GM12874 (cell line): ENCODE results near the gene ZNF827.

ENCODE experiments used
- TF ChIP-seq, protein P1 (sequence below): IDR thresholded peaks from 2 replicates; pipeline ENCODE4 v1.5.1; 2011; ENCODE audit warnings: low read depth, mild to moderate bottlenecking, control low read depth, low read length, moderate library complexity; ENCODE audit not compliant: insufficient read depth

ZNF827 gene, protein sequence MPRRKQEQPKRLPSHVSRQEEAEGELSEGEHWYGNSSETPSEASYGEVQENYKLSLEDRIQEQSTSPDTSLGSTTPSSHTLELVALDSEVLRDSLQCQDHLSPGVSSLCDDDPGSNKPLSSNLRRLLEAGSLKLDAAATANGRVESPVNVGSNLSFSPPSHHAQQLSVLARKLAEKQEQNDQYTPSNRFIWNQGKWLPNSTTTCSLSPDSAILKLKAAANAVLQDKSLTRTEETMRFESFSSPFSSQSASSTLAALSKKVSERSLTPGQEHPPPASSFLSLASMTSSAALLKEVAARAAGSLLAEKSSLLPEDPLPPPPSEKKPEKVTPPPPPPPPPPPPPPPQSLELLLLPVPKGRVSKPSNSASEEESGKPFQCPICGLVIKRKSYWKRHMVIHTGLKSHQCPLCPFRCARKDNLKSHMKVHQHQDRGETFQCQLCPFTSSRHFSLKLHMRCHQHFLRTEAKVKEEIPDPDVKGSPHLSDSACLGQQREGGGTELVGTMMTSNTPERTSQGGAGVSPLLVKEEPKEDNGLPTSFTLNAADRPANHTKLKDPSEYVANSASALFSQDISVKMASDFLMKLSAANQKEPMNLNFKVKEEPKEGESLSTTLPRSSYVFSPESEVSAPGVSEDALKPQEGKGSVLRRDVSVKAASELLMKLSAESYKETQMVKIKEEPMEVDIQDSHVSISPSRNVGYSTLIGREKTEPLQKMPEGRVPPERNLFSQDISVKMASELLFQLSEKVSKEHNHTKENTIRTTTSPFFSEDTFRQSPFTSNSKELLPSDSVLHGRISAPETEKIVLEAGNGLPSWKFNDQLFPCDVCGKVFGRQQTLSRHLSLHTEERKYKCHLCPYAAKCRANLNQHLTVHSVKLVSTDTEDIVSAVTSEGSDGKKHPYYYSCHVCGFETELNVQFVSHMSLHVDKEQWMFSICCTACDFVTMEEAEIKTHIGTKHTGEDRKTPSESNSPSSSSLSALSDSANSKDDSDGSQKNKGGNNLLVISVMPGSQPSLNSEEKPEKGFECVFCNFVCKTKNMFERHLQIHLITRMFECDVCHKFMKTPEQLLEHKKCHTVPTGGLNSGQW

DNA sequence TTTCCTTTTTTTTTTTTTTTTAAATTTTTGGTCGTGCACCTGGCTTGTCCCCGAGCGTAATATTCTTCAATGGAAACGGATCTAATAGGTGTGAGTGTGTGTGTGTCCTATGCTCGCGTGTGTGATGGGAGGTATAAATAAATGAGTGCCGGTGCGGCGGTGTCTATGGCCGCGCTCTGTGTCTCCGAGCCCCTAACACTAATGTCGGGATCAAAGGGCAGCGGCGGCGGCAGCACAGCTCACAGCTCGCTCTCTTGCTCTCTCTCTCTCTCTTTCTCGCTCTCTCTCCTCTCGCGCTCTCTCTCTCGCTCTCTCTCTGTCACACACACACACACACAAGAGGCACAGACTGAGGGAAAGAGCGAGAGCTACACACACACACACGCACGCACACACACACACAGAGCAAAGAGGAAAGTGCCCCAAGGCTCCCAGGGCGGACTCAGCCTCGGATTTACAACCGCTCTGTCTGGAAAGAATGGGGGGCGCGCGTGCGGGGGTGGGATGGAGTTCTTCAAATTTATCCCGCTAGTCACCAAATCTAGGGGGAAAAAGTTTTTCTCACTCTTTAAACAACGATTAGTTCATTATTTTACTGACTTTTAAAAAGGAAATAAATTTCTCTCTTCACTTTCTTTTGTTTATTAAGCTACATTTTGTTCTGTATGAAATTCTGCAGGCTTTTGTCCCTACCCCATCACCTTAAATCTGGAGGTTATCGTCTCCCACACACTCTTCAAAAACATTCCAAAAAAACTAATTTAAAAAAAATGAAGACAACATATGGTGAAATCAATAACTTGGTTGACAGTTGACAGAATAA is at the start of gene ZNF827:
ZNF827 (minus strand) TSS at position 206 of the 823 bp plus-strand sequence. CDS start 416 bp downstream, outside the sequence.
- TF ChIP-seq, protein P1, sequence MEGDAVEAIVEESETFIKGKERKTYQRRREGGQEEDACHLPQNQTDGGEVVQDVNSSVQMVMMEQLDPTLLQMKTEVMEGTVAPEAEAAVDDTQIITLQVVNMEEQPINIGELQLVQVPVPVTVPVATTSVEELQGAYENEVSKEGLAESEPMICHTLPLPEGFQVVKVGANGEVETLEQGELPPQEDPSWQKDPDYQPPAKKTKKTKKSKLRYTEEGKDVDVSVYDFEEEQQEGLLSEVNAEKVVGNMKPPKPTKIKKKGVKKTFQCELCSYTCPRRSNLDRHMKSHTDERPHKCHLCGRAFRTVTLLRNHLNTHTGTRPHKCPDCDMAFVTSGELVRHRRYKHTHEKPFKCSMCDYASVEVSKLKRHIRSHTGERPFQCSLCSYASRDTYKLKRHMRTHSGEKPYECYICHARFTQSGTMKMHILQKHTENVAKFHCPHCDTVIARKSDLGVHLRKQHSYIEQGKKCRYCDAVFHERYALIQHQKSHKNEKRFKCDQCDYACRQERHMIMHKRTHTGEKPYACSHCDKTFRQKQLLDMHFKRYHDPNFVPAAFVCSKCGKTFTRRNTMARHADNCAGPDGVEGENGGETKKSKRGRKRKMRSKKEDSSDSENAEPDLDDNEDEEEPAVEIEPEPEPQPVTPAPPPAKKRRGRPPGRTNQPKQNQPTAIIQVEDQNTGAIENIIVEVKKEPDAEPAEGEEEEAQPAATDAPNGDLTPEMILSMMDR: no peak

DNA sequence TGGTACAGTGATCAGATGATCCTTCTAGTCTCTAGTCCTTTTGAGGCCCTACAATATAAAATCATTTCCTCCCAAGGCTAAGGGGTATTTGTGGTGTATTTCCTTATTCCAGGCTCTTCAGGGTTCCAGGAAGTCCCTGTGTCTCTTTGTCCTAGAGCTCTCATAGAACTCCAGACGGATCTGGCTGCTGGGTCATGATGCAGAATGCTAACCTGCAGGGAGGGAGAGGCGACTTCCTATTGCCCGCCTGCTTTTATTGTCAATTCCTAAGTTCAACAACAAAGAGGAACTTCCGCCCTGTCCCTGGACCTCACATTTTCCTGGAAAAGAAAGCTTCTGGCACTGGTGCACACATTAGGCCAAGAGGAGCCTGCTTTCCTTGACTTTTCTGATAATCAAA is 45.9 kb upstream of the ZNF827 start:
- TF ChIP-seq, protein P1: no peak

DNA sequence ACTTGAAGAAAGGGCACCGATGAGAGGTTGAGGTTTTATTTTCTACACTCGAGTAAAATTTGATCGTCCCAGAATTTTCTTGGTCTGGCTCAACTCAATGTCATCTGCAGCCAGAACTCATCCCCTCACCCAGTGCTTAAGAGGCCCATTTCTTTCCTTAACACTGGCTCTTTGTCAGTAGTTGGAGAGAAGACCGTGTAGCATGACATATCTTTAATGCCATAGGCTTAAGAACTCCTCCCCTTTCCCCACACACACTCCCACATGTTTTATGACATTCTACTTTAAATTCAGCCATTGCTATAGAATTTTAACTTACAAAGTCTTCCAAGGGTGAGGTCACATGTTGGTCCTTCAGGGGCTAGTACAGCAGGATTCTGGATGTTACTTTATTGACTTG is 44.2 kb upstream of the ZNF827 start:
- TF ChIP-seq, protein P1: no peak

DNA sequence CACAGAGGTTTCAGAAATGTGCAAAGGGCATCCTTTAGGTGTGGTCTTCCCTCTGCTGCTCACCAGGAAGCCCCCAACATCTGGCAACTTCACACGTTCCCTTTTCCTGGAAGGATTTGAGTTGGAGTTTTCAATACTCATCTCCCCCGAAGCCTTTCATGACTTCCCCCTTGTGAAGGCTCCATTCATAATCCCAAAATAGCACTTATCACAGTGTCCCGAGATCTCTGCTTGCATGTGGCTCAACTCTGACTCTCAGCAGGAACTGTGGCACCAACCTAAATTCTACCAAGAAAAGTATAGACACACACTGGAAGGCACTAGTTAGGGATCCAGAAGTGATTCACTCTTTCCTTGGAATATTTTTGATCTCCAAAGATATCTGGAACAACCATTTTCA is 40.5 kb upstream of the ZNF827 start:
- TF ChIP-seq, protein P1: no peak

DNA sequence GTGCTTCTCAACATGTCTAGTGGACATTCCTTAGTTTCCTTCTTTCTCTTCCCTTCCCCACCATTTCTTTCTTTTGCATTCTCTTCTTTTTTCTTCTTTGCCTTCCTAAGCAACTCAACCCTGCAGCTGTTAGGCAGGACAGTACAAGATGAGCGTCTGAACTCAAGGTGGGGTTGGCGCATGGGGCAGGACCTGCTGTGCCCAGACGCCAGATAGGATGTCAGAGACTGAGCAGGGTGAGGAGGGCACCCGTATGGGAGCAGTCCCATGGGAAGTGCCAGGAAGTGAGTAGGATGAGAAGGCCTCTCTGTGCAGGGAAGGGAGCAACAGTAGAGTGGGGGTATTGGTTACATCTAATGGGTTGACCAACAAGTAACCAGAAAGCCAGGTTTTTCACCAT is 38.1 kb upstream of the ZNF827 start:
- TF ChIP-seq, protein P1: no peak

DNA sequence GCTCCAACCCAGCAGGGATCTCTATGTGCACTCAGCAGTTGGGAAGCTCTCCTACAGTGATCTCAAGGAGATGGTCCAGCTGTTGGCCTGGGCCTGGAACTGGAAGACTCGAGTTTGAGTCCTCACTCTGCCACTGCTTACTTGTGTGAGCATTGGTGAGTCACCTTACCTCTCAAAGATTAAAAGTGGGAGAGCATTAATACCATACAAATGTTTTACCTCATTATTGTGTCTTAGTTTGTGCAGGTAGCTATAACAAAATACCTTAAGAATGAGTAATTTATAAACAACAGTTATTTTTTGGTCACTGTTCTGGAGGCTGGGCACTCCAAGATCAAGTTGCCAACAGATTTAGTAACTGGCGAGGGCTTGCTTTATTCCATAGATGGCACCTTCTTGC is 21.4 kb upstream of the ZNF827 start:
- TF ChIP-seq, protein P1: no peak
